Jurkat, Clone E6-1 (cell line): ENCODE measurements around the gene DCST2.
"Not testable (repeated sequence)": the region's sequence is repeated elsewhere in the genome, so short reads cannot be mapped to it uniquely, and the experiment has no call there.

Source experiments
- DNase-seq: peaks from one replicate; pipeline ENCODE4 v3.0.0-alpha.2; 2011; ENCODE audit warnings: low read depth, low spot score
- H3K4me3 ChIP-seq: 2 replicates; pipeline ENCODE4 v1.5.1; 2011; ENCODE audit warnings: mild to moderate bottlenecking, low read length, control low read depth, moderate library complexity

DCST2 gene

DNA sequence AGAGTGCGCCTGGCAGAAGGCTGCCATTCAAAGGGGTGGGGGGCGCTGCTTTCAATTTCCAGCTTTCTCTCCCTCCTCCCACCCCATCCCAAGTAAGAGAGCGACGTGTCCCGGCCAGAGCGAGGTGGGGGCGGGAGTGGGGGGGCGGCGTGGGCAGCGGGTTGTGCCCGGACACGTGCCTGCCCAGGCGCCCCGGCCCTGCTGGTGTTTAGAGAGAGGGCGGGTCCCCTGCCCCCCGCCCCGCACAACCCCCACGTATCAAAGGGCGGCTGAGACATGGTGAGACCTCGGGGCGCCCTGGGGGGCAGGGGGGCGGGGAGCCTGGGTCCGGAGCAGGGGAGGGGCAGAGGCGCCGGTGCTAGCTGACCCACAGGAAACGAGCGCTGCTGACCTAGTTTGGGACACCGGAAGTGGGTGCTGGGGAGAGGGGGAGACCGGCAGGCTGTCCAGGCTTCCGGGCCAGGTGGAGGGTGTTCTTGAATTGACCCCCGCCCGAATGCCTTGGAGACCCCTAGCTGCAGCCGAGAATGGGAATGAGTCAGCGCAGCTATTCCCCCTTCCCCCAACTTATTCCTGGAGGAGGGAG is 29.7 kb downstream of the DCST2 start:
- DNase-seq = no peak
- no peak overlapping the region for H3K4me3 ChIP-seq

DNA sequence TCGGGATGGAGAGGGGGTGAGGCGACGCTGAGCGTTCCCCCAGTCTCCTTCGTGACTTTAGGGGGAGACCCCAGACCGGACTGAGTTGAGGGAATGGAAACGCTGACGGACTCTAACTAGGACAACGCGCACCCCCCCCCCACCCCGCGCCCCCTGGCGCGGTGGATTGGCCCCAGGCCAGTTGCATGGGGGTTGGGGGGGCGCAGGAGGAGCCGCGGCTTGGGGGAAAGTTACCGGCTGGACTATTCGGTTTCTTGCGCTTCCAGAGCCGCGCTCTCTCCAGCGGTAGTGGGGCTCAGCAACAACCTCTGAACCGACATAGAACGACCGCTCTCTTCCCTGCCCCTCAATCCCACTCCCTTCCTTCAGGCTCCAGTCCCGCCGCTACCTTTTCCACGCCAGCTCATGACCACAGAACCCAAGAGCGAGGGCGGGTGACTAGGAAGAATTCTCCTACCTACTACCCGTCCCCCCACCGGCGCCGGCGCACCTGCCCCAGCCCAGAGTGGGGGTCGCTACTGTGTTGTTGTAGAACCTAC is 30.3 kb downstream of the DCST2 start:
- H3K4me3 ChIP-seq = no peak overlapping the region; the same call in 1 of the 2 replicates
- DNase-seq = no peak

DNA sequence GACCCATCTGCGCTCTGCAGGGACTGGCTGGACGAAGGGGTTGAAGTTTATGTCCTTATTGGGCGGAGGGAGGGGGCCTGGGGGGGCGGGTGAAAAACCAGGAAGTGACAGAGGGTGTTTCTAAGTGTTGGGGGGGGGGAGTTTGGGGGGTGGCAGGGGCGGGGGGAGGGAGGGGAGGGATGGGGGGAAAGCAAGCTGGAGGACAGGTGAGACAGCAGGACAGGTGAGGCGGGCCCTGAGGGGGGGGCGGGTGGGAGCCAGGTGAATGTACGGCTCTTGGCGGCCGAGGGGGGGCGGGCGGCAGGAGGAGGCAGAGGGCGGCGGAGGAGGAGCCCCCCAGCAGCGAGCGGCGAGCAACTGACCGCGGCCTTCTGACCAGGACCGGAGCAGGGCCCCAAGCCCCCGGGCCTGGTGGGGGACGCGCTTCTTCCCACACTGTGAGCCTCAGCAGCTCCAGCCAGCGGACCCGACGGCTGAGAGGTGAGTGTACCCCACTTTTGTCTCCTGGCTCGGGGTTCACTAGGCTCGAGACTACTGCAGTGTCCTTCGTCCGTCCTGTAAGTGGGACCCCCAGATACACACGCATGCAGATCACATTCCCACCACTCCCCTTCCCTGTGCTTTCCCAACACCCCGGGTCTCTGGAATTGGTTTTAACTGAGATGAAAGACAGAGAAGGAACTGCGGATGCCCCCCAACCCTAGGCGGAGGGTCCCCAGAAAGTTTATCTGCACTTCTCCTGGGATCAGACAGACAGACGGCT is 30.9 kb downstream of the DCST2 start, which contains the start of gene ZBTB7B:
ZBTB7B (plus strand) TSS at position 339 of the 763 bp plus-strand sequence. CDS start 11,859 bp downstream, outside the sequence.
- H3K4me3 ChIP-seq = peak within 1 kb of the TSS; percentile 47
- no peak for DNase-seq

DNA sequence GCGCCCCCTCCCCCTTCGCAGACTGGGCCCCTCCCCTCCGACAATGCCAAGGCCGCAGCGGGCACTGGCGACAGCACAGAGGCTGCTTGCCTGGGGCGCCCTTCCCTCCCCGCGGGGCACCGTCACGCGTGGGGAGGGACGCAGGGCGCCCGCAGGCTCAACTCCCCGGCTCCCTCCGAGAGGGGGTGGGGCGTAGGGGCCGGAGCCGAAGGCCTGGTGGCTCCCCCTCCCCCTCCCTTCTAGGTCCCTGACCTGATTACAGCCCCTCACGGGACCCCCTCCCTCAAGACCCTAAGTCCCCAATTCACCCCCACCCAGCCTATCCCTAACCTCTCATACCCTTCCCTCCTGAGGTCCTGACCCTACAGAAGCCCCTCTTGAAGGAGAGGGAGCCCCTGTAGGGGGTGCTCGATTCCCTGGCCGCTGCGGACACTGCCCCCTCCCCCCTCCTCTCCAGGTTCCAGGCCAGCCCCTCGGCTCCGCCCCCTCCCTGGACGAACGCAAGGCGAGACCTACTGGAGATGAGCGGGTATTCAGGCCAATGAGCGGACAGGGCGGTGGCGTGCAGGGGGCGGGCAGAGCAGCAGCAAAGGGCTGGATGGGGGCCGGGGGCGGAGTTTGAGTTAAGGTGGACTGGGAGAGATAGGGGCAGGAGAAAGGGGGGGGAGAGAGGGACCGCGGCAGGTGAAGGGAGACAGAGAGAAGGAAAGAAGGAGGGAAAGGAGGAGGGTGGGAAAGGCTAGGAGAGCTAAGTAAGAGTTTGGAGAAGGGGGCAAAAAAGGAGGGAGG is 31.7 kb downstream of the DCST2 start:
- peak; percentile 87 for DNase-seq
- peak overlapping the region; percentile 47 for H3K4me3 ChIP-seq

DNA sequence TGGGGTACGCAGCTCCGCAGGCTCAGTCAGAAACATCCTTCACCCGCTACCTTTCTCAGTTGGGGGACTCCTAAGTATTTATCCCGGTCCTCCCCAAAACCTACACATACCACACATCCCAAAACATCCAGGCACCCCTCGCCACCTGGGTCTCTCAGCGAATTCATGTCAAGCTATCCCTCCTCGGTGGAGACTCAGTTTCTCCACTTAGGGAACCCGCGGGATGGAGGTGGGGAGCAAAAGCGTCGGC is 32.2 kb downstream of the DCST2 start:
- no peak for DNase-seq
- H3K4me3 ChIP-seq = peak overlapping the region; percentile 47

DNA sequence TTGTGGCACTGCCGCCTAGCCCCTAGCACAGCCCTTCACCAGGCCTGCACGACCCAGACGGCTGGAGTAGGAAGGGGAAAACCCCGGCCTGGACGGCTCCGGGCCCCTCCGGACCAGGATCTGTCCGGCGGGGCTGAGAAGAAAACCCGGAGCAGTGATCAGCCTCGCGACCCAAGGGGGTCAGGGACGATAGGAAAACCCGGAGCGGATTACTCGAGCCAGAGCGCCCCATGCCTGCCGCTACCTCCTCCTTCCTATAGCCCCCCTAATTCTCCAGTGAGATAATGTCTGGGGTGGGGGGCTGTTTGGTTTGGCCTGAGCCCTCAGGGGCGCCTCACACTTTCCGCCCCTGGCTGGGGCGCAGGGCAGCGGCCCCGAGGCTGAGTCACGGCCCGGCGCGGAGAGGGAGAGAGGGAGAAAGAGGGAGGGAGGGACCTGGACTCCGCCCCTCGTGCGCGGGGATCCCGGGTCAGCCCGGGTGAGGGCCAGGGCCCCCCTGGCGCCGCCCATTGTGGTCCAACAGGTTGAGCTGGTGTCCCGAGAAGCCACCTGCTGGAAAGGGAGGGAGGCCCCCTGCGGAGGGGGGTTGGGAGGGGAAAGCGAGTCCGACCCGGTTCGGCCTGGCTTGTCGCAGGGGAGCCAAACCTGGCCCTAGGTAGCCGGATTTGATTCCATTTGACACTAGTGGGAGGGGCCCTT is 32.7 kb downstream of the DCST2 start:
- no peak for DNase-seq
- peak overlapping the region; percentile 47 for H3K4me3 ChIP-seq

DNA sequence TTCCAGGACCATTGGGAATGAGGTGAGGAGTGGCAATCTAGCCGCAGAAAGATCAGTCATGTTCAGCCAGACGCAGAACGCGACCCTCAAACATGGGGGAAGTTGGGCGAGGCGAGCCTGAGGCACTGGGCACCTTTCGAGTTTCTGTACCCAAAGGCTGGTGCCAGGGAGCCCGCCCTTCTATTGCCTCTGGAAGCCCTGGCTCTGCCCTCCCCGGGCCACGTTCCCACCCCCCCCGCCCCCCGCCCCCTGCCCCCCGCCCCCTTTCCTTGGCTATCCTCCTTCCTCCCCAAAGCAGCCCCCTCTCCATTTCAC is 33.2 kb downstream of the DCST2 start:
- no peak for DNase-seq
- peak overlapping the region; percentile 47 for H3K4me3 ChIP-seq

DNA sequence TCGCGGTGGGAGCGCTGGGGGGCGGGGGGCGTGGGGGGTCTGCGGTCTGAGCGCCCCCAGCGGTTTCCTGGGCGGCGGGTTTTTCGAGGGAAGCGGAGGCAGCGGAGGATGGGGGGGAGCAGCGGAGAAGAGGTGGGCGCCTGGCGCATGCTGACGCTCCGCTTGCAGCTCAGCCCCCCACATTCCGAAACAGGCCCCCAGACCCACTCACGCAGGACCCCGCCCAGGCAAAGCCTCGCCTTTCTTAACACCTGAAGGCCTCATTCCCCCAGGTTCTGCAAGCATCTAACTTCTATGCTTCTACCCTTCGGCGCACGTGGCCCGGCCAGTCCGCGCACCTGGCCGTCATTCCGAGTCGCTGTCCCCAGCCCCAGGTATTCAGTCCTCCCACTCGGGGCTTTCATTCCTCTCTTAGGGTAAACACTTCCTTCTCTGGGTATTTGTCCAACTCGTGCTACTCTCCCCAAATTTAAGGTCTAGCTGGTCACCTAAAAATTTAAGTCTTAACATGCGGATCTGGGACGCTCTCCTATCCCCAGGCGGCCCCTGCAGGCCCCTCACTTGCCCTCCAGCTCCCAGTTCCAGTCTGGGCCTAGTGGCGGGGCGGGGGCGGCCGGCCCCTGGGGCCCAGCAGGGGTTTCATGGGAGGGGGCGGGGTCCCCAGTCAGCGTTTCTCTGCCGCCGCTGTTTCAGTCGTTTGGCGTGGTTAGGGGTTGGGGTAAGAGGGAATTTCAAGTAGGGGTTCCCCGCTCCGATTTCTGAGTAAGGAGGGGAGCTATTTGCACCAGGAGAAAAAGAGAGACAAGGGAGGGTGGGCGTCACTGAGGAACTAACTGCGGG is 33.8 kb downstream of the DCST2 start:
- H3K4me3 ChIP-seq = peak overlapping the region; percentile 47
- no peak for DNase-seq

DNA sequence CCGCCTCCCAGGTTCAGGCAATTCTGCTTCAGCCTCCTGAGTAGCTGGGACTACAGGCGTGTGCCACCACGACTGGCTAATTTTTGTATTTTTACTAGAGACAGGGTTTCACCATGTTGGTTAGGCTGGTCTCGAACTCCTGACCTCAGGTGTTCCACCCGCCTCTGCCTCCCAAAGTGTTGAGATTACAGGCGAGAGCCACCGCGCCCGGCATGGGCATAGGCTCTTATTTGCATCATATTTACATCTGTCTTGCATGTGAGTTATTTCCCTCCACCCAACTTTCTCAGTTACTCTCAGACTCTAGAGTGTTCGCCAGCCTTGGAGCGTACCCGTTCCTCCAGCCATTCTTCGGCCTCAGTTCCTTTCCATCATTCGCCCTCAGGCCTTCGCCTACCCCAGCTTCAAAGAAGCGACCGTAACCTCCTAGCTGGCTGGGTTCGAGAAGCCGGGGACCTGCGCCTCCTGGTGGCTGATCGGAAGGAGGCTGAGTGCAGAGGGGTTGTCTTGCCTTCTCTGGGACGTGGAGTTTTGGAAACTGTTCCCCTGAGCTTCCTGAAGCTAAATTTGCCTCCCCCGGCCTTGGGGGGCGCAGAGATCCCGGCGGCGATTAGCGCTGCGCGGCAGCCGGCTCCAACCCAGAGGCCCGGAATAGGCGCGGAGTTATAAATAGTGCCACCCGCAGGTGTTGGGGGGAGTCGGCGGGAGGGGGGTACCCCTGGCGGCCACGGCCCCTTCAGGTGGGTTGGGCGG is 34.6 kb downstream of the DCST2 start:
- H3K4me3 ChIP-seq = peak overlapping the region; percentile 22
- peak; percentile 88 for DNase-seq

DNA sequence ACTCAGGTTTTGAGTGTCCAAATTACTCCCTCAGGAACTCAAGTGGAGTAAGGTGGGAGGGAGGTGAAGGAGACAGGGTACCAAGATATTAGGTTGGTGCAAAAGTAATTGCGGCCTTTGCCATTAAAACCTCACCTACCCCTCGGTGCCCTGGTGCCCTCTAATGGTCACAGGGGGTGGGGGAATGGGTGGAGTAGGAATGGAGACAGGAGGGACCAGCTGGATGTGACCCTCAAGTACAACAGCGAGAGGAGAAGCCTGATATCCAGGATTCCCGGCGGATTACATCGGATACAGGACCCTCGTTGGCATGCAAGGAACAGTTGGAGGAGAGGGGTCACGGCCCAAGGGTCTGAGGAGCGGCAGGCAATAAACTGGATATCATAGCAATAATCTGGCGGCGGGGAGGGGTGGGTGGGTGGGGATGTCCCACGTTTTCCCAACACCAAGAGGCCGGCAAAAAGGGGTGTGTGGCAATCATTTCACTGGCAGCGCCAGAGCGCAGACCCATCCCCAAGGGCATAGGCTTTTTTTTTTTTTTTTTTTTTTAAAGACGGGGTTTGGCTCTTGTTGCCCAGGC is 35.3 kb downstream of the DCST2 start:
- no peak overlapping the region for H3K4me3 ChIP-seq
- no peak for DNase-seq

DNA sequence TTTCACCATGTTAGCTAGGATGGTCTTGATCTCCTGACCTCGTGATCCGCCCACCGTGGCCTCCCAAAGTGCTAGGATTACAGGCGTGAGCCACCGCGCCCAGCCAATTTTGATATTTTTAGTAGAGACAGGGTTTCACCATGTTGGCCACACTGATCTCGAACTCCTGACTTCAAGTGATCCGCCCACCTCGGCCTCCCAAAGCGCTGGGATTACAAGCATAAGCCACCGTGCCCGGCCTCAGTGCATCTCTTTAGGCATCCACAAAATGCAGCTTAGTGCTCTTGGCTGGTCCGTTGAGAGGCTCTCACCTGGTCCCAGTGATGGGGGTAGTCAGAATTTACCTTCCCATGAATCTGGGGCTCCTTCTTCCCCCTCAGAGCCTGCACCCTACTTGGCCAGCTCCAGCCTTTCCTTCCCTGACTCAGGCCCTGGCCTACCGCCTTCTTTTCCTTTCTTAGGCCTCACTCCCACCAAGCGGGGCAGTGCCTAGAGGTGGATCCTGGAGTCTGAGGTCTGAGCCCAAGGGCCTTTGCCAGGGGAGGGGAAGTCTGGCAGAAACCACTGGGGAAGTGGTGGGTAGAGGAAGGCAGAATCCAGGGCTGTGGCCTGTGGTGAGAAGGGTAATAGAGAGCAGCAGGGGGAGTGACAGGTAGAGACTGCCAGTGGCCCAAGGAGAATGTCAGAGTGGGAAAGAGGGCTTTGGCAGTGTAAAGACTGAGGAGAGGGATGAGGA is 36.4 kb downstream of the DCST2 start:
- H3K4me3 ChIP-seq = no peak overlapping the region
- DNase-seq = no peak

DNA sequence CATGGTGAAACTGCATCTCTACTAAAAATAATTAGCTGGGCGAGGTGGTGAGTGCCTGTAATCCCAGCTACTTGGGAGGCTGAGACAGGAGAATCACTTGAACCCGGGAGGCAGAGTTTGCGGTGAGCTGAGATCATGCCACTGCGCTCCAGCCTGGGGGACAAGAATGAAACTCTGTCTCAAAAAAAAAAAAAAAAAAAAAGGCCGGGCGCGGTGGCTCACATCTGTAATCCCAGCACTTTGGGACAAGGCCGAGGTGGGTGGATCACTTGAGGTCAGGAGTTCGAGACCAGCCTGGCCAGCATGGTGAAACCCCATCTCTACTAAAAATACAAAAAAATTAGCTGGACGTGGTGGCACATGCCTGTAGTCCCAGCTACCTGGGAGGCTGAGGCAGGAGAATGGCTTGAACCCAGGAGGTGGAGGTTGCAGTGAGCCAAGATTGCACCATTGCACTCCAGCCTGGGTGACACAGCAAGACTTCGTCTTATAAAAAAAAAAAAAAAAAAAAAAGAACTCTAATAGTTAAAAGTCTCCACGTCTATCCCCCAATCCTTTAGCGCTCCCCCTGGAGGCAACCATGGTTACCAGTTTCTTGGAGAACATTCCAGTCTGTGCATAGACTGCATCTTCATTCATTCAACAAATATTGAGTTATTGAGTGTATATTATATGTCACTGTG is 38.1 kb downstream of the DCST2 start:
- not testable (repeated sequence) for H3K4me3 ChIP-seq, DNase-seq

DNA sequence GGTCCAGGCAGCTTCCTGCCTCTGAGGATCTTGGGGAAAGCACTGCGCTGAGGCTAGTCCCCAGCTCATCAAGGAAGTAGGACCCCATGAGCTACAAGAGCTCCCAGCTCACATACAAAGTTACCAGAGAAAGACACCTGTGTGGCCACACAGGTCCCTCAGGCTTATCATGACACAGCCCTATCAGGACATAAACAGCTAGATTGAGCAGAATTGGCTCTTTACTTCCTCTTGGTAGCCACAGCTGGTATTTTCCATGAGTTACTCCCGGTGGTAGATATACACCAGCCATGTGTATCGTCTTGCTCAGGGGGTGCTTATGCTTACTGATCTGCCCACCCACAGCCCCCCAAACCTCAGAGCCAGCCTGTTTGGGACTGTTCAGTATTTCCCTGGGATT is 39.0 kb downstream of the DCST2 start:
- no peak overlapping the region for H3K4me3 ChIP-seq
- no peak for DNase-seq

DNA sequence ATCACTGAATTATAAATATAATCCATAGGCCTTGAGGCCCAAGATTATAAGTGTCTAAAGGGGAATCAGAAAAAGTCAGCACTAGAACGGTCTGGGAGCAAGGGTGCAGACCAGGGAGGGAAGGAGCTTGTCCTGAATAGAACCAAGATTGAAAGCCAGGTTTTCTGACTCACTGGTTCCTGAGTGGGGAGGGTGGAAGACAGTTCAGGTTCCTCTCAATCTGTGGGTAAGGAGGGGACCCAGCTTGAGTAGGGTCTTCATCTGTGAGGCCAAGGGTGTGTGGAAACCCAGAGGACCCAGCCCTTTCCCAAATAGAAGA is 39.4 kb downstream of the DCST2 start:
- no peak for DNase-seq
- no peak overlapping the region for H3K4me3 ChIP-seq

DNA sequence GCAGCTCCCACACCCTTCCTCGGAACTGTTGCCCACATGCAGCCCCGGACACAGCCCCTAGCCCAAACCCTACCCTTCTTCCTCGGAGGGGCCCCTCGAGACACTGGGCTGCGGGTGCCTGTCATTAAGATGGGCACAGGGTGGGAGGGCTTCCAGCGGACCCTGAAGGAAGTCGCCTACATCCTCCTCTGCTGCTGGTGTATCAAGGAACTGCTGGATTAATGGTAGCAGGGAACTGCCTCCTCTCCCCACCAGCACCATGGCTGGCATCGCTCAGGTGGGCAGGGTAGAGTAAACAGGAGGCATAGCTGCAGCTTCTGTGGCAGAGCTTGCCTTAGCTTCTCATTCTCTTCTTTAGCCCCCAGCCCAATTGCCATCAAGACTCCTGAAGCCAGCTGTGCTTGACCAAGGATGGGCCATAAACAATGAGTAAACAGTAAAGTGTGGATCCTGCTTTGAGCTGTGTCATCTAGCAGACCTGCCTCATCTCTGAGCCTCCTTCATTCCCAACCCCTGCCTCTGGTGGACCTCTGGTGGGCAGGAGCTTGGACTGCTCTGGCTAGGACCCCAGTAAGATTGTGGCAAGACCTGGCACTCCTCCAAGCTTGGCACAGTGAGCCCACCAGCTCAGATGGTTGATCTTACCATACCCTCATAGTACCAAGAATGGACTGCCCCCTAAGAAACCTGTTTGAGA is 39.9 kb downstream of the DCST2 start, which contains the start of gene LENEP:
LENEP (plus strand) TSS at position 15 of the 697 bp plus-strand sequence; CDS start at position 37, 22 bp downstream.
- DNase-seq = no peak
- no peak within 1 kb of the TSS for H3K4me3 ChIP-seq
